Thyroid gland (tissue), 4 donors: ENCODE data around the gene BAZ1B.

ENCODE experiments used
- POLR2A ChIP-seq, 2 donors: fragments of 450-650 bp; IDR thresholded peaks; one replicate each; pipeline ENCODE4 v1.6.1; 2017; ENCODE audit warnings: antibody characterized with exemption in 2 of 2, mild to moderate bottlenecking in 2 of 2, moderate library complexity in 1 of 2
- TF ChIP-seq, protein P1 (sequence below), 6 experiments: fragments of 200-600 bp in 3 of 6; fragments of 450-650 bp in 3 of 6; sonication (generic) in 3 of 6; IDR thresholded peaks; one replicate each; pipeline ENCODE4 v1.5.1; 2016 to 2019; ENCODE audit warnings: antibody characterized with exemption in 6 of 6, mild to moderate bottlenecking in 2 of 6, inconsistent platforms in 1 of 6, moderate library complexity in 1 of 6

DNA sequence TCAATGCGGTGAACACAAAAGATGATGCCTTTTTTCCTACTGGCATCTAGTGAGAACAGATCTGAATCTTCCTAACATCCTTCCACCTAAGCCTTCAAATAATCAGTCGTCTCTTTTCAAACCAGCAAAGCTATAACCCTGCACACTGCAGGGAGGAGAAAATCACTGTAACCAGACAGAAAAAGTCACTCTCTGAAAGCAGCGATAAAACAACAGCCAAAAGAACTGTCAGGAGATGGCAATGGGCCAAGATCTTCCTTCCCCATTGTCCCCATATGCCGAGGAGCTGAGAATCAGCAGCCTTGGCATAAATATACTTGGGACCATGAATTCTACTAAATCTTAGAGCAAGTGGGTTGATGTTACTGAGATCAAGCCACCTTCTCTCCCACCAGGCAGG is 75.4 kb downstream of the BAZ1B start:
- TF ChIP-seq, protein P1, sequence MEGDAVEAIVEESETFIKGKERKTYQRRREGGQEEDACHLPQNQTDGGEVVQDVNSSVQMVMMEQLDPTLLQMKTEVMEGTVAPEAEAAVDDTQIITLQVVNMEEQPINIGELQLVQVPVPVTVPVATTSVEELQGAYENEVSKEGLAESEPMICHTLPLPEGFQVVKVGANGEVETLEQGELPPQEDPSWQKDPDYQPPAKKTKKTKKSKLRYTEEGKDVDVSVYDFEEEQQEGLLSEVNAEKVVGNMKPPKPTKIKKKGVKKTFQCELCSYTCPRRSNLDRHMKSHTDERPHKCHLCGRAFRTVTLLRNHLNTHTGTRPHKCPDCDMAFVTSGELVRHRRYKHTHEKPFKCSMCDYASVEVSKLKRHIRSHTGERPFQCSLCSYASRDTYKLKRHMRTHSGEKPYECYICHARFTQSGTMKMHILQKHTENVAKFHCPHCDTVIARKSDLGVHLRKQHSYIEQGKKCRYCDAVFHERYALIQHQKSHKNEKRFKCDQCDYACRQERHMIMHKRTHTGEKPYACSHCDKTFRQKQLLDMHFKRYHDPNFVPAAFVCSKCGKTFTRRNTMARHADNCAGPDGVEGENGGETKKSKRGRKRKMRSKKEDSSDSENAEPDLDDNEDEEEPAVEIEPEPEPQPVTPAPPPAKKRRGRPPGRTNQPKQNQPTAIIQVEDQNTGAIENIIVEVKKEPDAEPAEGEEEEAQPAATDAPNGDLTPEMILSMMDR (IDR thresholded peaks at IDR 0.05), result no peak
- TF ChIP-seq POLR2A (IDR thresholded peaks at IDR 0.05), result no peak
